Activated CD8-positive, alpha-beta memory T cell treated with anti-CD3 and anti-CD28 coated beads, Interleukin-2, amount 50 U/mL, for 24 hours (primary cell): Measurements from ENCODE around the gene SRSF6.
"Not testable (repeated sequence)": the region's sequence is repeated elsewhere in the genome, so short reads cannot be mapped to it uniquely, and the experiment has no call there.

Experiments used
- DNase-seq: peaks from one replicate; pipeline ENCODE4 v3.0.0-alpha.2; 2020; ENCODE audit errors: extremely low read depth

Gene SRSF6

DNA sequence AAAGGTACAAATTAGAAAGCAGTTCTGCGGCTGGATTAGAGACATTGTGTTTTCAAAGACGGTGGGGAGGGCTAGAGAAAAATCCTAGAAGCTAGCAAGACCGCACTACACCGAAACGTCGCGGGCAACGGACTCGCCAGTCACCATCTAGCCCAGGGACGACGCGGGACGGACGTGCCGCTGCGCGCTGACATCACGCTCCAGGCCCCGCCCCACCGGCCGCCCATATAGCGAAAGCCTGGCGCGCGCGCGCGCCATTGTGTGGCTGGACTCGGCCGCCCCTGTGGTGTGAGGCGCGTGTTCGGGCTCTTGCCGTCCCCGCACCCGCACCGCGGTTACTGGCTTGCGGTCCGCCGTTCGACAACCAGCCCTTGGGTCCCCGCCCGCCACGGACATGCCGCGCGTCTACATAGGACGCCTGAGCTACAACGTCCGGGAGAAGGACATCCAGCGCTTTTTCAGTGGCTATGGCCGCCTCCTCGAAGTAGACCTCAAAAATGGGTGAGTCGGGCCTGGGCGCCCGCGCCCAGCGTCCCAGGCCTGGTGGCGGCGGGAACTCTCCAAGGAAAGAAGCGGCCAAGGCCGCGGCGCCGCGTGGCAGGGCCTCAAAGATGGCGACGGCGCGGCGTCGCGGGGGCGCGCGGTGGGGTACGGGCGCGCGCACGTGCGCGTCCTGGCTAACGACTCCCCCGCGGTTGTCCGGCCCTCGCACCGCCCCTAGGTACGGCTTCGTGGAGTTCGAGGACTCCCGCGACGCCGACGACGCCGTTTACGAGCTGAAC is at the start of gene SRSF6:
Gene SRSF6 (plus strand): TSS at position 257 of the 782 bp plus-strand sequence. CDS start 138 bp downstream, at position 395.
- DNase-seq: peak; percentile 81

DNA sequence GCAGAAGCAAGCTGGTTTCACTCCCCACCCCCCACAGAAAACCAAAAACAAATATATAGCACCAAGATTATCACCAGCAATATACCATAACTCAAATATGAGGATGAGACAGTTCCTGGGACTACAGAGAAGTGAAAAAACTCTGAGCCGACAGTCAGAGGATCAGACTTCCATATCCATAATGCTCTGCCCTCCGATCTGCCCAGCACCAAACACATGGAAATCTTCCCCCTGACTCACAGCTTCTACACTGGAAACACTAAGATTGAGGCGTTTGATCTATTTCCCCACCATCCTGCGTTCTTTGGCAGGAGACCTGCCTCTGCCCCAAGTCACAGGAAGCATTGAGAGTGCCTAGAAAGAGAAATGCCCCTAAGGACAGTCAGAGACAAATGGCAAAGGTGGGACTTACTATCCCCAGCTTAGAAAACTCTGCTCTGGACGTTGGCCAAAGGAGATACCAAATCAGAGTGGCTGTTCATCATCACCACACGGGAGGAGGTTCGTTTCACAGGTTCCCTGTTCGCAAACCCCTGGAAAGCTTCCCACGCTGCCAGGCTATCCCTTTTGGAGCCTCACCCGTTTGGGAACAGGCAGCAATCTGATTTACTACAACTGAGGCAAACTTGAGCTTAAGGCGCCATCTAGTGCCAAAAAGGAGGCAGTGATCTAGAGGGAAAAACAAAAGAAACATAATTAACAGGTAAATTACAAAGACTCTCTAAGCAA is 48.7 kb upstream of the SRSF6 start:
- no peak for DNase-seq

- DNase-seq: no peak
Measured at GRCh38 chr20:43409577-43409913, 48.2 kb upstream of the SRSF6 start.

- DNase-seq: no peak
Measured at GRCh38 chr20:43415661-43416430, 41.9 kb upstream of the SRSF6 start.

- DNase-seq: no peak
Measured at GRCh38 chr20:43416591-43417228, 41.0 kb upstream of the SRSF6 start.

- DNase-seq: no peak
Measured at GRCh38 chr20:43420192-43420591, 37.5 kb upstream of the SRSF6 start.

DNA sequence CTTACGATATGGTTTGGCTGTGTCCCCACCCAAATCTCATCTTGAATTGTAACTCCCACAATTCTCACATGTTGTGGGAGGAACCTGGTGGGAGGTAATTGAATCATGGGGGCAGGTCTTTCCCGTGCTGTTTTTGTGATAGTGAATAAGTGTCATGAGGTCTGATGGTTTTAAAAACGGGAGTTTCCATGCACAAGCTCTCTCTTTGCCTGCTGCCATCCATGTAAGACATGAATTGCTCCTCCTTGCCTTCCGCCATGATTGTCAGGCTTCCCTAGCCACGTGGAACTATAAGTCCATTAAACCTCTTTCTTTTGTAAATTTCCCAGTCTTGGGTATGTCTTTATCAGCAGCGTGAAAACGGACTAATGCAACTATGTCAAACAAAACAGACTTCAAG is 36.8 kb upstream of the SRSF6 start:
- DNase-seq: not testable (repeated sequence)

DNA sequence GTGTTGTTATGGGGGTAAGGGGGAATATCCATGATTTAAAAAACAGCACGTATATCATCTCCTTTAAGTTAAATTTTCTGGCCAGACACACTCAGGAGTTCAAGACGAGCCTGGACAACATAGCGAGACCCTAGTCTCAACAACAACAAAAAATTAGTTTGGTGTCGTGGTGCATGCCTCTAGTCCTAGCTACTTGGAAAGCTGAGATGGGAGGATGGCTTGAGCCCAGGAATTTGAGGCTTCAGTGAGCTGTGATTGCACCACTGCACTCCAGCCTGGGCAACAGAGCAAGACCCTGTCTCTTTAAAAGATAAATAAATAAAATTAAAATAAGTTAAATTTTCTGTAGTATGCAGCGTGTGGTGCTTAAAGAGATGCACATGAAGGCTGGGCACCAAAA is 31.5 kb upstream of the SRSF6 start:
- no peak for DNase-seq

- DNase-seq: no peak
Measured at GRCh38 chr20:43430265-43431133, 27.2 kb upstream of the SRSF6 start.

DNA sequence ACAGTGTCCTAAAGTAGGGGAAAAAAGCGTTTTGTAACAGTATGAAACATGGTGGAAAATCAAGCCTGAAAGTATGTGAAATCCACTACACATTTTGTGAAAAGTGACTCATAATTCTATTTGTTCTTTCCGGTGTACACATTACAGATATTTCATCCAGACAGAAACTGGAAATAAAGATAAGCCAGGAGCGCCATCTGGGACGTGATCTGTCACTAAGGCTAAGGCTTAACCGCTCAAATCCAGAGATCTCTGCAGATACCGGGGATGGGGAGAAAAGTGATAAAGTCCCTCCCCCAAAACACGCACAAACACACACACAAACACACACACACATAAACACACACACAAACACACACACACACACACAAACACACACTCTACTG is 26.6 kb upstream of the SRSF6 start:
- no peak for DNase-seq

DNA sequence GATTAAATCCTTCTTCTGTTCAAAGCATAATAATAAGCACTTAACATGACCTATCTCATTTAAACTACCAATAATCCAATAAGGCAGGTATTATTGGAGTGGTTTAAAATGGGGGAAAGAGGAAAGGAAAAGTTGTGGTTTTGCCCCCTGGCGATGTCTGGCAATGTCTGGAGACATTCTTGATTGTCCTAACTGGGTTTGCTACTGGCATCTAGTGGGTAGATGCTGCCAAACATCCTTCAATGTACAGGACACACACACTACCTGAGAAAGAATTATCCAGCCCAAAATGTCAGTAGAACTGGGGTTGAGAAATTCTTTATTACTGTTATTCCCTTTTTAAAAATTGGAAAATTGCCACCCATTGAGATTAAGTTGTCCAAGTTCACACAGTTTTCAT is 25.2 kb upstream of the SRSF6 start:
- DNase-seq: no peak

- no peak for DNase-seq
Measured at GRCh38 chr20:43433250-43433854, 24.3 kb upstream of the SRSF6 start.

DNA sequence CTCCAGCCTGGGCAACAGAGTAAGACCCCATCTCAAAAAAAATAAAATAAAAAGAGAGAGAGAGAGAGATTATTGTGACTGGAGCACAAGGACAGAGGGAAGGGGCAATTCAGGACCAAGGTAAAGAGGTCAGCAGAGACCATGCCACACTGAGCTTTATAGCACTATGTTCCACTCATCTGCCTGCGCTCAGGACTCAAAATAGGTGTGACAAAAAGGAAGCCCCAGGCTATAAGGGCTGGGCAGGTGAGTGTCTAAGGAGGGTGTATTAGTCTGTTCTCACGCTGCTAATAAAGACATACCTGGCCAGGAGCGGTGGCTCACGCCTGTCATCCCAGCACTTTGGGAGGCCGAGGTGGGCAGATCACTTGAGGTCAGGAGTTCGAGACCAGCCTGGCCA is 23.1 kb upstream of the SRSF6 start:
- no peak for DNase-seq

DNA sequence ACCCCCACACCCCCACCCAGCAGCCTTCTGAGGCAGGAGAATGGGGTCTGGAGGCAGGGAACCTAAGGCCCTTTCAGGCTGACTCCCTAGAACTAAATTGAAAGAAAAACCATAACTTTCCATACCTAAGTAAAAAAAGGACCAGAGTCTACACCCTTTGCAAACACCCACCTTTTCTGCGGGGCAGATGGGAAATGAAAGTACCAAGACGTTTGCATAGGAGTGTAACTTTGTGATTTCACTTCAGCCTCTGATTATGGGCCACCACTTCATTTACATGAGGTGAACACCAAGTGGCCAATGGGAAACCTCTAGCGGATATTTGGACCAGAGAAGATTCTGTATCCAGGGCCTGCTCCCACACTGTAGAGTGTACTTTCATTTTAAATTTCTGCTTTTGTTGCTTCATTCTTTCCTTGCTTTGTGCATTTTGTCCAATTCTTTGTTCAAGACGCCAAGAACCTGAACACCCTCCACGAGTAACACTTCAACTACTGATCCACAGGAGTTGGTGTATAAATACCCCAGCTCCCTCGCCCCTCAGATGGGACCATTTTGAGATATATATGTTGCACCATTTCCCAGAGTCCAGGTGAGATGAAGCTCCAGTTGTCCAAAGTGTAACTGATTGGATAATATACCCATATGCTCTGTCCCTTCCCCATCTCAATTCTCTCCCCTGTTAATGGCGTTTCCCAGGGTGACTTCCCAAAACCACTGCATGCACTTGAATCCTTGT is 18.9 kb upstream of the SRSF6 start:
- DNase-seq: no peak

DNA sequence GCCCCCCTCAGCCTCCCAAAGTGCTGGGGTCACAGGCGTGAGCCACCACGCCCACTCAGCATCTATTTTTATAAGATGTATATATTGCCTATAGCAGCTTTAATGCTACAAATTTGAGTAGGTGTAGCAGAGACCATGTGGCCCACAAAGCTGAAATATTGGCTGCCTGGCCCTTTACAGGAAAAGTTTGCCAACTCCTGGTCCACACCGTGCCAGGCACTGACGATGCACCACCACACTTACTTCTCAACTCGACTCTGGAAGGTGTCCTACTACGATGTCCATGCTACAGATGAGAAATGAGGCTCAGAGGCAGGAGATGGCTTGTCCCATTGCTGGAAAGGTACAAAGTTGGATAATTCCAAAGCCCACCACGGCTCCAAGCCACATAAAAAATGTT is 17.2 kb upstream of the SRSF6 start:
- DNase-seq: no peak

- DNase-seq: no peak
Measured at GRCh38 chr20:43442282-43442880, 15.3 kb upstream of the SRSF6 start.

DNA sequence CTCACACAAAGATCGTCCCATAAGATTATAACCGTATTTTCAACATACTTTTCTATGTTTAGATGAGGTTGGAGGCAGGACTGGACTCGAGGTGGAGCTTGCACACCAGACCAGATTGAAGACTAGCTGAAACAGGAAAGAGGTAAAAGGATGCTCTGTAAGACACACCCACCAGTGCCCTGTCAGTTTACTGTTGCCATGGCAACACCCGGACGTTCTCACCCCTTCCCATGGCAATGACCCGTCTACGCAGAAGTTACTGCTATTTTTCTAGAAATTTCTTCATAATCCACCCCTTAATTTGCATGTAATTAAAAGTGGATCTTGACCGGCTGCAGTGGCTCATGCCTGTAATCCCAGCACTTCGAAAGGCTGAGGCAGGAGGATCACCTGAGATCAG is 13.6 kb upstream of the SRSF6 start:
- no peak for DNase-seq

- no peak for DNase-seq
Measured at GRCh38 chr20:43446361-43446879, 11.3 kb upstream of the SRSF6 start.

- not testable (repeated sequence) for DNase-seq
Measured at GRCh38 chr20:43448431-43448747, 9.3 kb upstream of the SRSF6 start.
